Spleen (tissue), 11 donors: ENCODE results near the gene DPP4. TPM values are rescaled to one million over a fixed set of nuclear protein-coding genes. Genes with fewer than 3 reads are reported as not detected.
"Not testable (repeated sequence)": the region's sequence is repeated elsewhere in the genome, so short reads cannot be mapped to it uniquely, and the experiment has no call there.

Experiments used
- DNase-seq: peaks from one replicate; pipeline ENCODE4 v3.0.0-alpha.2; 2020
- H3K27ac ChIP-seq, 8 donors: fragments of 200-600 bp; sonication (generic) in 7 of 8; 1 replicate in 4 of 8; 2 replicates in 4 of 8; pipeline versions ENCODE4 v1.5.0 to v1.8.0; 2016 to 2021; ENCODE audit warnings: inconsistent platforms in 4 of 8, mild to moderate bottlenecking in 4 of 8, moderate library complexity in 1 of 8
- H3K27me3 ChIP-seq, 7 donors: fragments of 200-600 bp; sonication (generic) in 6 of 7; replicated peaks in 1 of 7; 1 replicate in 4 of 7; 2 replicates in 3 of 7; pipeline versions ENCODE4 v1.5.0 to v1.8.0; 2016 to 2021; ENCODE audit warnings: inconsistent platforms in 3 of 7, mild to moderate bottlenecking in 1 of 7
- H3K36me3 ChIP-seq, 6 donors: fragments of 200-600 bp; sonication (generic) in 5 of 6; 1 replicate in 4 of 6; 2 replicates in 2 of 6; pipeline versions ENCODE4 v1.5.0 to v1.8.0; 2016 to 2021; ENCODE audit warnings: inconsistent platforms in 2 of 6
- H3K4me1 ChIP-seq, 6 donors: fragments of 200-600 bp; sonication (generic) in 5 of 6; 1 replicate in 3 of 6; 2 replicates in 3 of 6; pipeline versions ENCODE4 v1.5.0 to v1.8.0; 2016 to 2021; ENCODE audit warnings: inconsistent platforms in 3 of 6
- H3K4me3 ChIP-seq, 8 donors: fragments of 200-600 bp; sonication (generic) in 7 of 8; 1 replicate in 4 of 8; 2 replicates in 4 of 8; pipeline versions ENCODE4 v1.5.0 to v1.8.0; 2016 to 2021; ENCODE audit warnings: inconsistent platforms in 4 of 8, mild to moderate bottlenecking in 4 of 8, moderate library complexity in 2 of 8
- H3K9me3 ChIP-seq, 8 donors: fragments of 200-600 bp; sonication (generic) in 7 of 8; 1 replicate in 4 of 8; 2 replicates in 4 of 8; pipeline versions ENCODE4 v1.5.0 to v1.8.0; 2016 to 2021; ENCODE audit warnings: inconsistent platforms in 4 of 8
- CTCF ChIP-seq, 11 experiments: fragments of 200-600 bp in 7 of 11; fragments of 450-650 bp in 4 of 11; sonication (generic) in 4 of 11; IDR thresholded peaks in 8 of 11; conservative IDR thresholded peaks in 3 of 11; 1 replicate in 7 of 11; 2 replicates in 4 of 11; pipeline versions ENCODE4 v1.4.0 to v1.8.0; 2016 to 2021; ENCODE audit warnings: antibody characterized with exemption in 11 of 11, inconsistent platforms in 4 of 11, mild to moderate bottlenecking in 1 of 11
- POLR2A ChIP-seq, 3 donors: fragments of 450-650 bp; IDR thresholded peaks; one replicate each; pipeline ENCODE4 v1.5.1; 2017; ENCODE audit warnings: antibody characterized with exemption in 3 of 3, mild to moderate bottlenecking in 1 of 3
- POLR2AphosphoS5 ChIP-seq, 3 donors: sonication (generic); formaldehyde crosslinking; IDR thresholded peaks; one replicate each; pipeline ENCODE4 v1.5.1; 2017; ENCODE audit warnings: antibody characterized with exemption in 3 of 3
- WGBS, 5 donors: extraction: QIAGEN DNeasy Blood & Tissue Kit in 3 of 5; methylation state at CpG; one replicate each; pipeline versions ENCODE4 v1.1.5 to v1.1.7; 2013 to 2018; 5-methylcytosine and 5-hydroxymethylcytosine counted together
- intact Hi-C: fragments of 100-400 bp; cut with DNase I; formaldehyde crosslinking; loops from one replicate; pipeline ENCODE4 v1.15.0; 2023; ENCODE audit warnings: low total_unique reads
- polyA plus RNA-seq, 3 donors: library from polyadenylated mRNA; stranded (reverse); fragments of 200-250 nt; gene quantifications; one replicate each; pipeline ENCODE4 v1.2.1, GENCODE V29; 2013
- total RNA-seq, 7 donors: library from RNA; depleted of rRNA in 3 of 7; stranded (reverse); fragments of >200 nt in 3 of 7; fragmentation: NEBNext Ultra II Directional in 4 of 7; extraction: Animal tissue kit (Norgen Biotek cat#: 25700) in 4 of 7; gene quantifications; one replicate each; pipeline versions ENCODE4 v1.1.0 to v1.2.1, GENCODE V29; 2016 to 2021
- donor health status: healthy with polysubstance abuse.
- donor health status: DM: no; HTN: no; CAD: no; lungs with moderate emphysema.
- donor health status: DM: no; HTN: no; CAD: no.
- donor health status: Bipolar disorder and iron deficiency.
- donor health status: healthy.
- donor health status: DM: no; HTN: no; CAD: no.
- donor health status: DM: yes; HTN: yes; CAD: no.

DPP4 gene
- total and polyA plus RNA-seq, 10 donors: 1.3 to 28.6 (median 18.4) TPM

GRCh38 chr2:161981679-161982250, 92.2 kb downstream of the DPP4 start:
- 85 to 95% (median 94%) methylated on average over 10 of the region's 10 CpGs for WGBS, 5 donors
- Histone ChIP-seq H3K27ac (no peak overlapping the region), H3K27me3 (no peaks in the 10 kb centered on the region), H3K4me1 (peaks cover 0 to 11% (median 0%) of the 10 kb centered on the region in 6 donors), H3K36me3 (no peaks in the 10 kb centered on the region), H3K9me3 (no peaks in the 10 kb centered on the region), H3K4me3 (no peak overlapping the region)
- DNase-seq: no peak
- TF ChIP-seq POLR2A (IDR thresholded peaks at IDR 0.05) (no peak), POLR2AphosphoS5 (IDR thresholded peaks at IDR 0.05) (no peak), CTCF (IDR thresholded peaks at IDR 0.05 in 8 of 11, conservative IDR thresholded peaks at IDR 0.05 in 3 of 11) (no peak)
- intact Hi-C loops: no loop called here

- peaks cover 0 to 11% (median 0%) of the 10 kb centered on the region in 6 donors for H3K4me1 ChIP-seq
- WGBS, 5 donors: 38 to 64% (median 50%) methylated on average over 1 of the region's 1 CpG
- DNase-seq: no peak
- H3K36me3 ChIP-seq: no peaks in the 10 kb centered on the region
- H3K9me3 ChIP-seq: no peaks in the 10 kb centered on the region
- no peak overlapping the region for H3K27ac ChIP-seq
- TF ChIP-seq POLR2A (IDR thresholded peaks at IDR 0.05): no peak
- TF ChIP-seq CTCF (IDR thresholded peaks at IDR 0.05 in 8 of 11, conservative IDR thresholded peaks at IDR 0.05 in 3 of 11): no peak
- TF ChIP-seq POLR2AphosphoS5 (IDR thresholded peaks at IDR 0.05): no peak
- intact Hi-C loops: no loop called here
- no peaks in the 10 kb centered on the region for H3K27me3 ChIP-seq
- H3K4me3 ChIP-seq: no peak overlapping the region
Observed at GRCh38 chr2:161980976-161981375, 93.0 kb downstream of the DPP4 start.

- no peak for TF ChIP-seq POLR2A (IDR thresholded peaks at IDR 0.05)
- TF ChIP-seq CTCF (IDR thresholded peaks at IDR 0.05 in 8 of 11, conservative IDR thresholded peaks at IDR 0.05 in 3 of 11): no peak
- no peak for TF ChIP-seq POLR2AphosphoS5 (IDR thresholded peaks at IDR 0.05)
- no peak for DNase-seq
- WGBS, 5 donors: 26 to 48% (median 30%) methylated on average over 2 of the region's 2 CpGs
- intact Hi-C loops: no loop called here
- no peaks in the 10 kb centered on the region for H3K27me3 ChIP-seq
- no peak overlapping the region for H3K27ac ChIP-seq
- no peaks in the 10 kb centered on the region for H3K36me3 ChIP-seq
- H3K4me3 ChIP-seq: no peak overlapping the region
- H3K9me3 ChIP-seq: no peaks in the 10 kb centered on the region
- peaks cover 0 to 14% (median 7%) of the 10 kb centered on the region in 6 donors for H3K4me1 ChIP-seq
Observed at GRCh38 chr2:161979490-161979889, 94.5 kb downstream of the DPP4 start.

- DNase-seq, H3K9me3 ChIP-seq, H3K27me3 ChIP-seq, H3K36me3 ChIP-seq, H3K27ac ChIP-seq, intact Hi-C loops, H3K4me3 ChIP-seq: not testable (repeated sequence)
- WGBS, 5 donors: 87 to 95% (median 91%) methylated on average over 6 of the region's 6 CpGs
- peaks cover 0 to 14% (median 8%) of the 10 kb centered on the region in 6 donors for H3K4me1 ChIP-seq
Observed at GRCh38 chr2:161977926-161978325, 96.1 kb downstream of the DPP4 start.

GRCh38 chr2:161976917-161977316, 97.1 kb downstream of the DPP4 start:
- Histone ChIP-seq H3K27me3 (no peaks in the 10 kb centered on the region), H3K4me3 (no peak overlapping the region), H3K9me3 (no peaks in the 10 kb centered on the region), H3K27ac (no peak overlapping the region), H3K36me3 (no peaks in the 10 kb centered on the region), H3K4me1 (peaks cover 0 to 14% (median 11%) of the 10 kb centered on the region in 6 donors)
- intact Hi-C loops: no loop called here
- no peak for TF ChIP-seq POLR2A (IDR thresholded peaks at IDR 0.05)
- no peak for TF ChIP-seq POLR2AphosphoS5 (IDR thresholded peaks at IDR 0.05)
- TF ChIP-seq CTCF (IDR thresholded peaks at IDR 0.05 in 8 of 11, conservative IDR thresholded peaks at IDR 0.05 in 3 of 11): no peak
- no peak for DNase-seq
